ENCODE measurements around the gene CHSY3.

The CHSY3 gene

DNA sequence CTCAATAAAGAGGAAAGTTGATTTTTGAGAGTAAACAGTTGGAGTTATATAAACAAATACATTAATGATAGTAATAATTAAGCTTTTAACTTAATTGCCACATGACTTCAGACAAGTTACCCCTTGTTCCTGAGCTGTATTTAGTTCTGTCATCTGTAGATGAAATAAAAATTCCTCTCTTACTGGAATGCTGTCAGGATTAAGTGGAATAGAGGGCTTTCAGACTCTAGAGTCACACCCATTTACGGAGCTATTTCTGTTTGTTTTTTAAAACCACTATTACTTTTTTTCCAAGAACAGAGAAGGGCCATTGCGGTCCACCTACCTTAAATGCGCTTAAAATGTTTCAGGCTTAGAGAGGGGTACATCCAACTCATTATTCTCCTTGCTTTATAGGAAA lies 170.6 kb downstream of the CHSY3 start:
- Histone ChIP-seq H3K79me2 (ENCODE audit: control insufficient read depth, insufficient read depth, low read length, poor library complexity) (no peaks in the 10 kb centered on the region), H3K9ac (ENCODE audit: low read length) (no peak overlapping the region), H3K27ac (ENCODE audit: low read depth, low read length) (no peak overlapping the region), H3K79me1 (ENCODE audit: low read length) (no peaks in the 10 kb centered on the region), H2BK120ac (ENCODE audit: insufficient read depth, low read length, poor library complexity) (no peak overlapping the region), H3K4me3 (ENCODE audit: low read depth, low read length) (no peak overlapping the region), H2BK12ac (ENCODE audit: low read length) (no peak overlapping the region), H4K91ac (ENCODE audit: low read depth, low read length) (no peak overlapping the region), H2BK5ac (ENCODE audit: low read depth, low read length, poor library complexity) (no peak overlapping the region), H3K9me3 (ENCODE audit: insufficient read depth, low read depth, low read length) (no peaks in the 10 kb centered on the region), H3K14ac (ENCODE audit: low read length) (no peak overlapping the region), H4K8ac (ENCODE audit: low read depth, low read length) (no peak overlapping the region), H3K4me2 (ENCODE audit: low read length) (no peak overlapping the region), H3K4ac (ENCODE audit: low read depth, low read length) (no peak overlapping the region), H2AFZ (ENCODE audit: insufficient read depth, low read length, poor library complexity) (no peak overlapping the region), H4K12ac (ENCODE audit: low read depth, low read length) (no peak overlapping the region), H3K36me3 (ENCODE audit: control insufficient read depth in 1 of 2, insufficient read depth in 2 of 2, low read length in 2 of 2) (no peaks in the 10 kb centered on the region), H3K27me3 (ENCODE audit: insufficient read depth, low read length) (no peaks in the 10 kb centered on the region), H3K23ac (ENCODE audit: low read length) (no peak overlapping the region), H2AK5ac (ENCODE audit: low read length) (no peak overlapping the region), H3K4me1 (ENCODE audit: control insufficient read depth in 1 of 2, insufficient read depth in 2 of 2, low read length in 2 of 2) (no peaks in the 10 kb centered on the region), H3K18ac (ENCODE audit: low read length) (no peak overlapping the region)
- no peak for DNase-seq
- no CpG with 5 or more reads among the region's 3 CpGs for WGBS (ENCODE audit: extremely low coverage, insufficient coverage, insufficient read length)

DNA sequence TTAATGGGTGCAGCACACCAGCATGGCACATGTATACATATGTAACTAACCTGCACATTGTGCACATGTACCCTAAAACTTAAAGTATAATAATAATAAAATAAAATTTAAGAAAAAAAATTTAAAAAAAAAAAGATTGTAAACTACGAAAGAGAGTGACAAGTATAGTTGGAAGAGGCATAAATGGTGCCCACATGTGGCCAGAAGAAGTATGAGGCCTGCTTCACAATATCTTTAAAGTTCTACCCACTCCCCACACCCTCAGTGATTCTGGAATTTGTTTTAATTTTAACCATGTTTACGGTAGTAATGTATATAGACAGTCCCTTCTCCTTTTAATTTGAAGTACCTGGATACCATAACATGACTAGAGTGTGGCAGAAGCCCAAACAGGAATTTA lies 172.7 kb downstream of the CHSY3 start:
- Histone ChIP-seq H3K27me3 (ENCODE audit: insufficient read depth, low read length) (no peaks in the 10 kb centered on the region), H3K23ac (ENCODE audit: low read length) (no peak overlapping the region), H3K36me3 (ENCODE audit: control insufficient read depth in 1 of 2, insufficient read depth in 2 of 2, low read length in 2 of 2) (no peaks in the 10 kb centered on the region), H2BK120ac (ENCODE audit: insufficient read depth, low read length, poor library complexity) (no peak overlapping the region), H3K4me3 (ENCODE audit: low read depth, low read length) (no peak overlapping the region), H3K4me2 (ENCODE audit: low read length) (no peak overlapping the region), H2BK5ac (ENCODE audit: low read depth, low read length, poor library complexity) (no peak overlapping the region), H3K79me2 (ENCODE audit: control insufficient read depth, insufficient read depth, low read length, poor library complexity) (no peaks in the 10 kb centered on the region), H3K4me1 (ENCODE audit: control insufficient read depth in 1 of 2, insufficient read depth in 2 of 2, low read length in 2 of 2) (no peaks in the 10 kb centered on the region), H3K18ac (ENCODE audit: low read length) (no peak overlapping the region), H3K9ac (ENCODE audit: low read length) (no peak overlapping the region), H3K14ac (ENCODE audit: low read length) (no peak overlapping the region), H2AFZ (ENCODE audit: insufficient read depth, low read length, poor library complexity) (no peak overlapping the region), H4K8ac (ENCODE audit: low read depth, low read length) (no peak overlapping the region), H2BK12ac (ENCODE audit: low read length) (no peak overlapping the region), H4K12ac (ENCODE audit: low read depth, low read length) (no peak overlapping the region), H3K79me1 (ENCODE audit: low read length) (no peaks in the 10 kb centered on the region), H3K4ac (ENCODE audit: low read depth, low read length) (no peak overlapping the region), H4K91ac (ENCODE audit: low read depth, low read length) (no peak overlapping the region), H2AK5ac (ENCODE audit: low read length) (no peak overlapping the region), H3K27ac (ENCODE audit: low read depth, low read length) (no peak overlapping the region), H3K9me3 (ENCODE audit: insufficient read depth, low read depth, low read length) (no peaks in the 10 kb centered on the region)
- DNase-seq: no peak
- WGBS (ENCODE audit: extremely low coverage, insufficient coverage, insufficient read length): no CpG with 5 or more reads among the region's 2 CpGs

DNA sequence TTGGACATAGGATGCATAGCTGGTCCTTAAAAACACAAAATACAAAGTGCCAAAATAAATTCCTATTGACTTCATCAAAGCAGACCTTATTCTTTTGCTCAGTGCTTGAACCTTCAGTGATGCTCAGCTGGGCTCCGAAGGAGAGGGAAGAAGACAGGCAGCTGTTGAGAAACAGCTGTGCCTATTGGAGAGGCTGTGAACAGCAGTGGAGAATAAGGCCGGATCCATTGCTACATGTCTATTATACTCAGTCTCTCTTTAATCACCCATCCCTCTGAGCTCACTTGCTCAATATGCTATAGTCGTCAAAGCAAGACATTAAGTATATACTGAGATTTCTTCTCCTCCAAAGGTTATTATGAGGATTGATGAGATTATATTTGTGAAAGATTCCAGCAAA lies 174.4 kb downstream of the CHSY3 start:
- Histone ChIP-seq H4K12ac (ENCODE audit: low read depth, low read length) (no peak overlapping the region), H3K9ac (ENCODE audit: low read length) (no peak overlapping the region), H3K27me3 (ENCODE audit: insufficient read depth, low read length) (no peaks in the 10 kb centered on the region), H4K8ac (ENCODE audit: low read depth, low read length) (no peak overlapping the region), H3K23ac (ENCODE audit: low read length) (no peak overlapping the region), H3K14ac (ENCODE audit: low read length) (no peak overlapping the region), H3K4ac (ENCODE audit: low read depth, low read length) (no peak overlapping the region), H3K9me3 (ENCODE audit: insufficient read depth, low read depth, low read length) (no peaks in the 10 kb centered on the region), H3K4me3 (ENCODE audit: low read depth, low read length) (no peak overlapping the region), H3K79me1 (ENCODE audit: low read length) (no peaks in the 10 kb centered on the region), H3K18ac (ENCODE audit: low read length) (no peak overlapping the region), H3K4me1 (ENCODE audit: control insufficient read depth in 1 of 2, insufficient read depth in 2 of 2, low read length in 2 of 2) (no peaks in the 10 kb centered on the region), H4K91ac (ENCODE audit: low read depth, low read length) (no peak overlapping the region), H2AK5ac (ENCODE audit: low read length) (no peak overlapping the region), H3K27ac (ENCODE audit: low read depth, low read length) (no peak overlapping the region), H2BK120ac (ENCODE audit: insufficient read depth, low read length, poor library complexity) (no peak overlapping the region), H2BK5ac (ENCODE audit: low read depth, low read length, poor library complexity) (no peak overlapping the region), H3K79me2 (ENCODE audit: control insufficient read depth, insufficient read depth, low read length, poor library complexity) (no peaks in the 10 kb centered on the region), H3K36me3 (ENCODE audit: control insufficient read depth in 1 of 2, insufficient read depth in 2 of 2, low read length in 2 of 2) (no peaks in the 10 kb centered on the region), H2BK12ac (ENCODE audit: low read length) (no peak overlapping the region), H2AFZ (ENCODE audit: insufficient read depth, low read length, poor library complexity) (no peak overlapping the region), H3K4me2 (ENCODE audit: low read length) (no peak overlapping the region)
- WGBS (ENCODE audit: extremely low coverage, insufficient coverage, insufficient read length): no CpG with 5 or more reads among the region's 3 CpGs
- DNase-seq: no peak

DNA sequence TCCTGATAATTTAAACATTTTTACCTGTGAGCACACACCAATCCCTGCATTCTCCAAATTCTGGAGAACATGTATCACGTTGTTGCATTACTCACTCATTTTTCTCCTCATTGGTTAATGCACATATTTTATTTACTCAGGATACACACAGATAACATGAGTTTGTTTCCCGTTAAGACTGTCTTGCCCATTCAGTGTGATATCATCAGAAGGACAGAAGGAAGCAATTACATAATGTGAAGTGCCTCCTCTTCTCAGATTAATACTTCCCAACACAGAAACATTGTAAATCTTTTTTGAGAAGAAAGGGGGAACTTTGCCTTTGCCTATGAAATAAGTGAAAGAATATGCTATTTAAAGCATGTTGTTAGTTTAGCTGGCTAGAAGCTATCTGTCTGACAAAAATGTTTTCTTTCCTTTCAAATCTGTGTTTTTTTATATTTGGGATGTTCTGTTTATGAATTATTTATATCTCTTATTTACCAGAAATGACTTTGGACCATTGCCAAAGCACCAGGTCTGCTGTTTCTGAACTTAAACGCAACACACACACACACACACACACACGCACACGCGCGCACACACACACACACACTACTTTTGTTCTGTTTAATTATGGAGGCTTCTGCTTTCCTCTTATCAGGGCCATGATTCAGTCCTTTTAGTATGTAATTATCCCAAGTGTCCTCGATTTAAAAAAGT lies 186.5 kb downstream of the CHSY3 start:
- Histone ChIP-seq H3K4me3 (ENCODE audit: low read depth, low read length) (no peak overlapping the region), H3K27ac (ENCODE audit: low read depth, low read length) (no peak overlapping the region), H3K79me2 (ENCODE audit: control insufficient read depth, insufficient read depth, low read length, poor library complexity) (no peaks in the 10 kb centered on the region), H3K9me3 (ENCODE audit: insufficient read depth, low read depth, low read length) (no peaks in the 10 kb centered on the region), H3K18ac (ENCODE audit: low read length) (no peak overlapping the region), H3K4me1 (ENCODE audit: control insufficient read depth in 1 of 2, insufficient read depth in 2 of 2, low read length in 2 of 2) (no peaks in the 10 kb centered on the region), H3K27me3 (ENCODE audit: insufficient read depth, low read length) (no peaks in the 10 kb centered on the region), H2AFZ (ENCODE audit: insufficient read depth, low read length, poor library complexity) (no peak overlapping the region), H3K4ac (ENCODE audit: low read depth, low read length) (no peak overlapping the region), H2BK12ac (ENCODE audit: low read length) (no peak overlapping the region), H3K14ac (ENCODE audit: low read length) (no peak overlapping the region), H2BK120ac (ENCODE audit: insufficient read depth, low read length, poor library complexity) (no peak overlapping the region), H2BK5ac (ENCODE audit: low read depth, low read length, poor library complexity) (no peak overlapping the region), H4K91ac (ENCODE audit: low read depth, low read length) (no peak overlapping the region), H3K36me3 (ENCODE audit: control insufficient read depth in 1 of 2, insufficient read depth in 2 of 2, low read length in 2 of 2) (no peaks in the 10 kb centered on the region), H4K12ac (ENCODE audit: low read depth, low read length) (no peak overlapping the region), H3K23ac (ENCODE audit: low read length) (no peak overlapping the region), H4K8ac (ENCODE audit: low read depth, low read length) (no peak overlapping the region), H2AK5ac (ENCODE audit: low read length) (no peak overlapping the region), H3K9ac (ENCODE audit: low read length) (no peak overlapping the region), H3K79me1 (ENCODE audit: low read length) (no peaks in the 10 kb centered on the region), H3K4me2 (ENCODE audit: low read length) (no peak overlapping the region)
- no CpG with 5 or more reads among the region's 8 CpGs for WGBS (ENCODE audit: extremely low coverage, insufficient coverage, insufficient read length)
- DNase-seq: no peak
